Stimulated activated CD4-positive, alpha-beta T cell treated with anti-CD3 and anti-CD28 coated beads, Interleukin-12 subunit alpha, Interleukin-12 subunit beta, amount 100 ng/mL, for 24 hours (primary cell): ENCODE results near the gene LHFPL6.
A peak's percentile ranks its signal among the peaks of the same experiment; 100 is the strongest.

Experiments used
- DNase-seq, 2 experiments: peaks; one replicate each; pipeline ENCODE4 v3.0.0-alpha.2; 2020; ENCODE audit warnings: low read depth in 2 of 2

LHFPL6 gene

DNA sequence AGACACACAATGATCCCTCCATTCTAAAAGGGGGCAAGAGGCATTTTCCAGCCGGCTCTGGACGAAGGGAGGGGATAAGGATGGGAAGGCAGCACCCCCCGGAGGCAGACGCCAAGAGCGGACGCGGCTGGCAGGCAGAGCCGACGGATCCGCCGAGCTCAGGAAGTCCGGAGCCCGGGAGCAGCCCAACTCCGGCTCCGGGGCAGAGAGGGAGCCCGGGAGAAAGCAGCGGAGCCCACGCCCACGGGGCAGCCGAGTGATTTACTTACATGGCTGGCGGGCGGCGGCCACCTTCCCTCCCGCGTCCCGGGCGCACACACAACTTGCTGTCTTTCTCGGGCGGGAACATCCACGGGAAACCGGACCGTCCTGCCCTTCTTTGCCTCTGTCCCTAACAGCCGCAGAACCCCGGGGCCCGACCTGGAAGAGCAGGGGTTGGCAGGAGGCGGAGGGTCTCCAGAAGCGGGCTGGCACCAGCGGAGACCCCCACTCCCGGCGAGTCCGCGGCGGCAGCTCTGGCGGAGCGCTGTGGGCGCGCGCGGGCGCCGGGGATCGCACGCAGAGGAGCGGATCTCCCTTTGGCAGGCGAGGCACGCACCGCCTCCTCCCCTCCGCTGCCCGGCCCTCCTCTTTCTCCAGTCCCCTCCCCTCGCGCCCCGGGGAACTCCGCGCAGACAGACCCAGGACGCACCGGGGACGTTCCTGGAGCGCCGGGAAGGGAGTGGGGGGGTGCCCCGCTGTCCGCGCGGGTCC lies at the start of gene LHFPL6:
Gene LHFPL6, minus strand, starts transcription at position 580 of the 753 bp plus-strand sequence.
- peak; percentile 51 to 70 for DNase-seq

DNA sequence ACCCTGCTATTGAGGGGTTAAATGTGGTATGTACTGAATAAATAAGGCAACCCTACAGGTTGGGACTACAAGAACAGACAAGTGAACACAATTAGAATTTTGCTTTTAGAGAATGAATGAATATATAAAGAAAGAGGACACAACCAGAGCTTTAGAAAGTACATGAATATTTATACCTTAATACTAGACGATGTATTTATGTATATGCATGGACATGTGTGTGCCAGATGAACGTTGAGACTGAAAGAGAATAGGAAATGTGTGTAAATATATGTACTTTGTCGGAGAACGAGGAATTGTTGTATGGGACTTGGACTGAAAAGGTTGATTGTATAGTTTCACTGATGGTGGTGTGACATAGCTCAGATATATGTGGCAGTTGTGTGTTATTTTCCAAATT lies 43.1 kb upstream of the LHFPL6 start:
- DNase-seq, result no peak

DNA sequence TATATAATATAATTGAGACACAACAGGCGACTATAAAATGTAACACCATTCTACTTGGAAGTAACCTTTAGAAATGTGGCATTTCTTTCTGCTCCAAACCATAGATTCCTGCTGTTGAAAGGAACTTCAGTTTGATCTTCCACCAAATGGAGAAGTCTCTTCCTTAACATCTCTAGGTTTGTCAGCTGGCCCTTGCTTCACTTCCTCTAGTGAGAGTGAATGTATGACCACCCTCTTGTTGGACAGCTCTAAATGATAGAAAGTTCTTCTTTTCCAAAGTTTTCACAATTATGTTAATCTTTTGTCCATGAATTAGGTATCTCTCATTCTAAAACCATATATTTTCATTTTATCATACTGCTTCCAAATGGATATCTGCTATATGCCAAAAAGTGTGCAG lies 38.7 kb upstream of the LHFPL6 start:
- DNase-seq, result no peak

- DNase-seq, result no peak
Observed at GRCh38 chr13:39637890-39638289, 34.9 kb upstream of the LHFPL6 start.

GRCh38 chr13:39635564-39635963 lies 32.6 kb upstream of the LHFPL6 start:
- DNase-seq, result no peak

- no peak for DNase-seq
Observed at GRCh38 chr13:39632994-39633393, 30.0 kb upstream of the LHFPL6 start.

DNA sequence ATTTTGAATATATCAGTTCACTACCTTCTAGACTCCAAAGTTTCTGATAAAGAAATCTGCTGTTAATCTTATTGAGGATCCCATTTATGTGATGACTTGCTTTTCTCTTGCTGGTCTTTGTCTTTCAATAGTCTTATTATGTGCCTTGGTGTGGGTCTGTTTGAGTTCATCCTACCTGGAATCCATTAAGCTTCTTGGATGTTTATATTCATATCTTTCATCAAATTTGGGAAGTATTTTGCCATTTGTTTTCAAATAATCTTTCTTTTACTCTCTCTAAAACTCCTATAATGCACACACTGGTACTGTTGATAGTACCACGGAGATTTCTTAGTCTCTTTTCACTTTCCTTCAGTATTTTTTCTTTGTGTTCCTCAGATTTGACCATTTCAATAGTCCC lies 28.3 kb upstream of the LHFPL6 start:
- DNase-seq, result no peak

GRCh38 chr13:39623466-39623865 lies 20.5 kb upstream of the LHFPL6 start:
- no peak for DNase-seq

DNA sequence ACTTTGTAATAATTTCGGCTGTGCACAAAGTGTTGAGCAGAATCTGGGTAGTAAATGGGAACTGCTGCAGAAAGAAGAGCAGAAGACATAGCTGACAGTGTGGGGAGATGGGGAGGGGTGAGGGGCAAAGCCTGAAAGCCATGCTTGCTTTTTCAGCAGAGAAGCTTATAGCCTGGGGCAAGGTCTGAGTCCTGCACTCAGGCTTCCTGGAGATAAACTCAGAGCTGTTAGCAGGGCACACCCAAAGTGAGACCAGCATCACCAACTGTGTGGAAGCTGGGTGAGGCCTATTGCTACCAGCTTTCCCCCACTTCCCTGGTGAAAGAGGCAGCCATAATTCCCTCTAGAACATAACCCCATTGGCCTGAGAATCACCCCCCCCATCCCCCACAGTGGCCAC lies 15.6 kb upstream of the LHFPL6 start:
- no peak for DNase-seq

- DNase-seq, result peak in 1 of 2 experiments; percentile 4
Observed at GRCh38 chr13:39616087-39616694, 13.2 kb upstream of the LHFPL6 start.

DNA sequence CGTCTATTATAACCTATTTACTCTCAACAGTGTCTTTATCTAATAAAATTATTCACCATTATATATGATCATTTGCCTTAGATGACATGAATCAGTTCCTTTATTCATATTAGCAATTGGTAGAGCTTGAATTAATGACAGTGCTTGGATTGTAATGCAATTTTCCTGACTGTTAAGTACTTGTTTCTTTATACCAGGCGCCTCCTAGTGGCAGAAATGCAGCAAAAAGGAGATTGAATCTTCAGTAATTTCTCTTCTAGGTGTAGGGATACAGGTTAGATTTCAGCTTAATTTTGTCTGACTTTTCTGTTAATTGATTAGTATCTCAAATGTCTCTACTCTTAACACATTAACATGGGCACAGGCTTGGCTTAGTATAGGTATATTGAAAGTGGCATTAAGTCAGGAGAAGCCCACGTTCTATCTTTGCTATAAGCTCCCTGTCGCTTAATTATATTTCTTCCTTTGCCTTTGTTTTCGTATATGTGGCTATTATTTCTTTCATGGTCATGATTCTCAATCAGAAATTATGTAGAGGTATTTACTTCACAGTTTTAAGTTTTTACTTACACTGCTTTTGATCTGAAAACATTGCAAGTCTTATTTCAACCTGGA lies 9.1 kb upstream of the LHFPL6 start:
- peak; percentile 5 to 58 for DNase-seq

- DNase-seq, result no peak
Observed at GRCh38 chr13:39607876-39608275, 4.9 kb upstream of the LHFPL6 start.

GRCh38 chr13:39605677-39606320 lies 2.8 kb upstream of the LHFPL6 start:
- DNase-seq, result no peak

GRCh38 chr13:39604756-39605155 lies 1.8 kb upstream of the LHFPL6 start:
- DNase-seq, result no peak

DNA sequence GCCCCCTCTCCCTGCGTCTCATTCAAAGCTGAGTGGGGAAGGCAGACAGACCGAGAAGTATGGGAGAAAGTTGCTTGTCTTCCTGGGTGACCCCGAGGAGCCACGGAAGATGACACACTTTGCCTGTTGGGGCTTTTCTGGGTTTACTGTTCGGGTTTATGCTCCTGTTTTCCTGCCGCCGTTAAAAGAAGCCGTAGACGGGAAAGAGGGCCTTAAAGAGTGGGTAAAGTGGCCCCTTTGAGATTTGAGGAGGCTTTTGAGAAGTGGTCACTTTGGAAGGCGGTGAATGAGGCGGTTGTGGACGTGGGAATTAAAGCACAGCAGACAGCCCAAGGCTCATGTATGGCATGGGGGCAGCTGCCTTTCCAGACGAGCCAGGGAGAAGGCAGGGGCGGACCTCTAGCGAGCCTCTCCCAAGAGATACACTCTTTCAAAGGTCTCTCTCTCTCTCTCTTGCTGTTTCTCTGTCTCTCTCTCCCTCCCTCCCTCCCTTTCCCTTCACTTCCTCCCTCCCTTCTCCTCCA lies 493 bp upstream of the LHFPL6 start:
- no peak for DNase-seq

GRCh38 chr13:39602277-39602613 lies 748 bp downstream of the LHFPL6 start:
- no peak for DNase-seq

DNA sequence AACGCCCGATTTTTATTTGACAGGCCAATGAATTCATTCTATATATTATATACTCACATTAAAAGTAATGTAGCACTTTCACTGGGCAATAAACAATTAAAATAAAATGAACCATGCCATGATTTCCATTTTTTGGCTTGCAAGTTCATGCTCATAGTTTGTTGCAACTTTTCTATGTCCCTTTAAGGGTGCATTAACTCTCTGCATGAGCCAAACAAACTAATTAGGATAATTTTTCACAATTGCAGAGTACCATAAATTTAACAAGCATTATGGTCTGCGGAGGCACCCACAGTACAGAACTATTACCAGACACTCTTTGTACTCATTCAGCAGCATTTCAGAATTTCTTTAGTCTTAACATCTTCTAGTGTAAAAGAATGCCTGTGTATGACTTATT lies 1.4 kb downstream of the LHFPL6 start:
- DNase-seq, result no peak

- no peak for DNase-seq
Observed at GRCh38 chr13:39600766-39601165, 2.2 kb downstream of the LHFPL6 start.

DNA sequence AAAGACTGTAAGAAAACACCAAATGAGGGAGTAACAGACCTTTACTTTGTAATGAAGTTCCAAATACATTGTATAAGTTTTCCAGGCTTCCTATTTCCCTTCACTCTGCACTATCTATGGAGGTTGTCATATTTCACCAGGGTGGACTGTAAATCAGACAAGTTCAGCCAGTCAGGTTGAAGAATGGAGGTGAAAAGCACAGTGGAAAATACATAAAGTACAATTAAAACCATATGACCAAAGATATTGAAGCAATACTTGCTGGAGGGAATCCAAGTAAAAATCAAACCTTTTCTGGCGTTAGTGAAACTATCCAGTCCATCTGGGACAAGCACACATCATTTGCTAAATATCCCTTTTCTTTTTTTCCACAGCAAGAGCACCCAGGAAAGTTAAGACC lies 3.2 kb downstream of the LHFPL6 start:
- no peak for DNase-seq

DNA sequence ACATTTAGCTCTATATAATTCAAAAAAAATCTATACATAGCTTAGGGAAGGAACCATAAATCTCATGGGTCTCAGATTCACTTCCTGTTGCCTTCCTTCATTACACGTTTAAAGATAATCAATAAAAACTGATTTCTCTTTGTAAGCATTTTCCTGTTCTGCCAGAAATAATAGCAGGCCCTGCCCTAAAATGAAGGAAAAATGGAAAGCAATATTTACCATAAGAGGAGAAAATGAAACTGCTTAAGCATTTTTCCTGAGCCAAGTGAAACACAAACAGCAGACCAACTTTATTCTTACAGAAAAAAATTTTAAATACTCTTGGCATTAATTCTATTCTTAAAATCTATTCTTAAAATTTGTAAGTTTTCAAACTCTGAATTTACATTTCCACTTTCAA lies 4.0 kb downstream of the LHFPL6 start:
- DNase-seq, result no peak

- DNase-seq, result no peak
Observed at GRCh38 chr13:39597838-39598237, 5.2 kb downstream of the LHFPL6 start.

DNA sequence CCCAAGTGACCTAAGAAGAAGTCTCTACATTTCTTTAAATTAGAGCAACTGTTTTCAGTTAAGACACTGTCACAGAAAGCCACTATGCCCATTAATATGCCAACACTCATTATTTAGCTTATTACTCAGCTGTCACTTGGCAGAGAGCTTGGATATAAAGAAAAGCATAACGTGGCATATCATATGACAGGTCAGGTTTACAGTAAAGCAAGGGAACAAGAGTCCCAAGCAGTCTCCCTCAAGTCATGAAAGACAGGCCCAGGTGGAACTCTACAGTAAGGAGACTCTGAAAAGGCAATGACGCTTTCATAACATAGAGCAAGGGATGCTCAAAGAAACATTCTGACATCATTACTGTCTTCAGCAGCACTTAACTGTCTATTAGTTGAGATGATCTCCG lies 6.3 kb downstream of the LHFPL6 start:
- no peak for DNase-seq

DNA sequence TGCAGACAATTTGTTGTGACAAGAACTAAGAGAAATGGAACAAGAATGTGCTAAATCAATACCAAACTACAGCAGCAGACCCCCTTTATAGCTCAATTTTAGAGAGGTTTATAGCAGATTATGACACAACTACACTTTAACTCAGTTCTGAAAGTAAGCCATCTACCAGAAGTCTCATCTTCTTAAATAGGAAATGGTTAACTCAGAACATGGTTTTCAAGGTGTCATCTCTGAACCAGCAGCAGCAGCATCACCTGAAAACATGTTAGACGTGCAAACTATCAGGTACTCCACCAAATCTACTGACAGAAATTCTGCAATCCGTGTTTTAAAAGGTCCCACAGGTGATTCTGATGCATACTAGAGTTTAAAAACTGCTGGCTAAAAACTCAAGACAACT lies 6.8 kb downstream of the LHFPL6 start:
- no peak for DNase-seq
